HG03159 (cell line): ENCODE results near the gene EBF4.
"Not testable (repeated sequence)": the region's sequence is repeated elsewhere in the genome, so short reads cannot be mapped to it uniquely, and the experiment has no call there.

ENCODE experiments used
- ATAC-seq: cut with Tn5 transposase; IDR thresholded peaks from one replicate; pipeline ENCODE4 v1.9.1; 2021; ENCODE audit warnings: mild to moderate bottlenecking, moderate library complexity; ENCODE audit not compliant: unreplicated experiment

The EBF4 gene

DNA sequence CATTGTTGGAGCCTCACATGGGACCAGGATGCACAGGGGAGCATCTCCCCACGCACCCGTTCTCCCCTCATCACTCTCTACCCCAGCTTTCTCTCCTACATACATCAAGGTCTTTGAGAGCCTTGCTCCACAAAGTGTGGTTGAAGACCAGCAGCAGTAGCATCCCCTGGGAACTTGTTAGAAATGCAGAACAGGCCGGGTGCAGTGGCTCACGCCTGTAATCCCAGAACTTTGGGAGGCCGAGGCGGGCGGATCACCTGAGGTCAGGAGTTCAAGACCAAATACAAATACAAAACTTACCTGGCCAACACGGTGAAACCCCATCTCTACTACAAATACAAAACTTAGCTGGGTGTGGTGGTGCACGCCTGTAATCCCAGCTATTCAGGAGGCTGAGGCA is 115.3 kb downstream of the EBF4 start:
- ATAC-seq = not testable (repeated sequence)

GRCh38 chr20:2809690-2810089 is 117.1 kb downstream of the EBF4 start:
- ATAC-seq = no peak
